HepG2 (cell line): ENCODE measurements around the gene CCM2. TPM values are rescaled to one million over a fixed set of nuclear protein-coding genes. Genes with fewer than 3 reads are reported as not detected.

ENCODE experiments used
- ATAC-seq: fragments of 200-7000 bp; cut with Tn5 transposase; 3 replicates; pipeline ENCODE4 v1.9.1; 2020; ENCODE audit warnings: mild to moderate bottlenecking, moderate library complexity
- BruUV-seq: library from RNA; stranded (reverse); fragments of 400-500 nt; replicated peaks from 2 replicates; lab custom pipeline; 2021; lab: Mats Ljungman, UMichigan
- CTCF ChIA-PET: fragments of 300-600 bp; formaldehyde crosslinking; extraction: SDS; loops from one replicate; lab custom pipeline; 2021; ENCODE audit warnings: low total read pairs, inconsistent platforms, low intra/inter-chr PET ratio; lab: Yijun Ruan, JAX
- POLR2A ChIA-PET: fragments of 350-600 bp; sonication (Branson Sonifier 250); formaldehyde crosslinking; loops from one replicate; lab custom pipeline; 2020; ENCODE audit warnings: antibody characterized with exemption, inconsistent platforms; lab: Yijun Ruan, JAX
- DNase-seq: peaks from one replicate; pipeline ENCODE4 v3.0.0-alpha.2; 2015; ENCODE audit warnings: low spot score
- FAIRE-seq: peaks from 3 replicates; lab custom pipeline; 2011; peaks lifted over from hg19 to GRCh38; lab: Jason Lieb, UNC
- H2AFZ ChIP-seq: one replicate; pipeline ENCODE4 v1.6.1; 2011; ENCODE audit warnings: low read length, inconsistent platforms
- H3K27ac ChIP-seq: fragments of 300-600 bp; 3 replicates; pipeline ENCODE4 v1.8.0; 2011; ENCODE audit warnings: mixed run types, mild to moderate bottlenecking, mixed read lengths, low read length, inconsistent platforms; ENCODE audit not compliant: insufficient read depth; ENCODE audit errors: extremely low read length
- H3K27me3 ChIP-seq, 2 experiments: fragments of 200-600 bp in 1 of 2; 2 replicates in 1 of 2; 3 replicates in 1 of 2; pipeline versions ENCODE4 v1.6.0 to v1.8.0; 2011; ENCODE audit warnings: low read length in 2 of 2, mild to moderate bottlenecking in 2 of 2, moderate library complexity in 2 of 2, inconsistent platforms in 1 of 2; ENCODE audit not compliant: insufficient read depth in 2 of 2, control insufficient read depth in 1 of 2
- H3K36me3 ChIP-seq, 2 experiments: fragments of 200-600 bp in 1 of 2; replicated peaks in 1 of 2; 2 replicates in 1 of 2; 3 replicates in 1 of 2; pipeline versions ENCODE4 v1.5.1 to v1.8.0; 2011; ENCODE audit warnings: low read length in 2 of 2, inconsistent platforms in 1 of 2; ENCODE audit not compliant: insufficient read depth in 2 of 2, control insufficient read depth in 1 of 2
- H3K4me1 ChIP-seq: 2 replicates; pipeline ENCODE4 v1.5.1; 2012; ENCODE audit warnings: low read length, inconsistent platforms; ENCODE audit not compliant: insufficient read depth
- H3K4me2 ChIP-seq: 2 replicates; pipeline ENCODE4 v1.6.0; 2011; ENCODE audit warnings: low read depth, low read length, inconsistent platforms
- H3K4me3 ChIP-seq, 3 experiments: fragments of 200-600 bp in 1 of 3; sonication (generic), shearing (Covaris generic) in 1 of 3; replicated peaks in 1 of 3; 2 replicates each; pipeline ENCODE4 v1.5.1; 2011 to 2016; ENCODE audit warnings: low read length in 3 of 3, inconsistent platforms in 2 of 3, low read depth in 2 of 3, mild to moderate bottlenecking in 2 of 3, control low read depth in 1 of 3, mixed read lengths in 1 of 3; ENCODE audit not compliant: insufficient read depth in 1 of 3
- H3K79me2 ChIP-seq: one replicate; pipeline ENCODE4 v1.6.1; 2011; ENCODE audit warnings: low read length, inconsistent platforms; ENCODE audit not compliant: insufficient read depth
- H3K9ac ChIP-seq: 2 replicates; pipeline ENCODE4 v1.6.0; 2011; ENCODE audit warnings: mild to moderate bottlenecking, low read depth, low read length, inconsistent platforms; ENCODE audit not compliant: insufficient read depth
- H3K9me3 ChIP-seq: 2 replicates; pipeline ENCODE4 v1.5.1; 2012; ENCODE audit warnings: mild to moderate bottlenecking, low read length
- H4K20me1 ChIP-seq: 2 replicates; pipeline ENCODE4 v1.6.0; 2011; ENCODE audit warnings: inconsistent platforms, mild to moderate bottlenecking, low read length, moderate library complexity; ENCODE audit not compliant: insufficient read depth
- MYC ChIP-seq: sonication (generic); formaldehyde crosslinking; IDR thresholded peaks from 2 replicates; pipeline ENCODE4 v1.9.0; 2021; ENCODE audit warnings: missing genetic modification reagents, borderline replicate concordance
- NFATC3 ChIP-seq: sonication (generic); formaldehyde crosslinking; IDR thresholded peaks from 2 replicates; pipeline ENCODE4 v1.5.1; 2020; ENCODE audit warnings: mild to moderate bottlenecking, missing genetic modification reagents
- PRMT3 ChIP-seq: sonication (generic); formaldehyde crosslinking; IDR thresholded peaks from 2 replicates; pipeline ENCODE4 v1.8.1; 2022; ENCODE audit warnings: low read depth, mild to moderate bottlenecking, moderate library complexity, missing genetic modification reagents, borderline replicate concordance
- RELA ChIP-seq: sonication (generic); formaldehyde crosslinking; IDR thresholded peaks from 2 replicates; pipeline ENCODE4 v1.4.0; 2020; ENCODE audit warnings: missing genetic modification reagents
- SOX5 ChIP-seq: IDR thresholded peaks from 2 replicates; pipeline ENCODE4 v1.6.1; 2016; ENCODE audit warnings: borderline replicate concordance
- ZMYM3 ChIP-seq: sonication (generic); formaldehyde crosslinking; IDR thresholded peaks from 2 replicates; pipeline ENCODE4 v1.5.1; 2020; ENCODE audit warnings: mild to moderate bottlenecking, missing genetic modification reagents
- WGBS: methylation state at CpG from one replicate; pipeline ENCODE4 v1.1.6; 2017; ENCODE audit warnings: low lambda C conversion rate; 5-methylcytosine and 5-hydroxymethylcytosine counted together
- in situ Hi-C: cut with HindIII; loops from 2 replicates; pipeline ENCODE4 v1.10.0; 2017; ENCODE audit warnings: low pct_unique_long_range_greater_than_20kb; ENCODE audit not compliant: extremely low pct_ligation_motif_present
- intact Hi-C: fragments of 100-400 bp; cut with micrococcal nuclease; formaldehyde crosslinking; loops from one replicate; pipeline ENCODE4 v1.10.0; 2022; ENCODE audit not compliant: unreplicated experiment
- polyA plus RNA-seq, 8 experiments: library from polyadenylated mRNA; depleted of rRNA in 3 of 8; stranded (reverse) in 7 of 8; unstranded in 1 of 8; fragments of >200 nt; fragmentation: Illumina TruSeq in 4 of 8; extraction: Trizol in 4 of 8; gene quantifications; 2 replicates each; pipeline versions ENCODE4 v1.2.1 to v1.2.3, GENCODE V29; 2011 to 2016; ENCODE audit warnings: low read depth in 4 of 8, missing spikeins in 1 of 8, mixed read lengths in 1 of 8; ENCODE audit not compliant: insufficient read depth in 1 of 8
- total RNA-seq, 5 experiments: library from RNA; depleted of rRNA; stranded (reverse); fragments of >200 nt; fragmentation: Illumina TruSeq; extraction: Trizol; gene quantifications; 2 replicates each; pipeline ENCODE4 v1.2.3, GENCODE V29; 2016; ENCODE audit warnings: low read depth in 1 of 5
- TF ChIP-seq, protein P1 (sequence below), 2 experiments: IDR thresholded peaks; 2 replicates each; pipeline ENCODE4 v1.6.1; 2011 to 2012; ENCODE audit warnings: low read length in 2 of 2, borderline replicate concordance in 1 of 2, low read depth in 1 of 2, mild to moderate bottlenecking in 1 of 2, moderate library complexity in 1 of 2
- TF ChIP-seq, protein P2 (sequence below), 2 experiments: sonication (generic) in 1 of 2; formaldehyde crosslinking in 1 of 2; IDR thresholded peaks; 2 replicates each; pipeline versions ENCODE4 v1.6.1 to v1.9.0; 2014 to 2022; ENCODE audit warnings: antibody characterized with exemption in 1 of 2, borderline replicate concordance in 1 of 2, inconsistent platforms in 1 of 2, low read depth in 1 of 2, missing genetic modification reagents in 1 of 2

The CCM2 gene
- total and polyA plus RNA-seq, 2 of the 13 experiments (the other 11 are each of a cell fraction or from before 2014, with no cell fraction given), result 13.7 to 15.8 TPM

DNA sequence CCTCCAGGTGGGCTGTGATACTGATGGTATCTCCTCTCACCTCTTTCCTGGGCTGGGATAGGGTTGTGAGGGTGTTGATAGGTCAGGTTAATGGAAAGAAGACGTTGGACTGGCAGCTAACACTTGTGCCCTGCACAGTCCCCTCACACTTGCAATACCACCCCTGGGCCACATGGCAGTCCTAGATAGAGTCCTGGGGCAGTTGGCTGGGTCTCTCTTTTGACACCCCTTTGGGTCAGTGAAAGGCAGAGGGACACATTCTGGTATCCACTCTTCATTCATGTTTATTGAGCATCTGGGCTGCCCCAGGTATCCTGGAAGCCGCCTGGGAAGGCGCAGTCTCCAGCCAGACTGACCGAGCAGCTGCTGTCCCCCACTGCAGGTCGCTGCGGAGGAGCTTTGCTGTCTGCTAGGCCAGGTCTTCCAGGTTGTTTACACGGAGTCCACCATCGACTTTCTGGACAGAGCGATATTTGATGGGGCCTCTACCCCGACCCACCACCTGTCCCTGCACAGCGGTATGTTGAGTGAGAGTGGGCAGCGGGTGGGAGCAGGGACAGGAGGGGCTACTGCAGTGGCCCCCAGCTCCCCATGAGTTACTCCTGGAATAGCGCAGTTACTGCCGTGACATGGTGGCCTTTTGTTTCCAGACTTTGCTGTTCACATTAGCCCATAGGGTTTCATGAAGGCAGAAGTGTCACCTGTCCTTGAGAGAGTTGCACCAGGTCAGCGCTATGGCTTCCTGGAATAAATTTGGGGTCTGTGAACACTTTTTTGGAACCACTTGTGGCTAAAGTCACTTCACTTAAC, 69.6 kb downstream of the CCM2 start:
- DNase-seq (no peak), FAIRE-seq (no peak), ATAC-seq (peak; percentile 68)
- Histone ChIP-seq H3K4me1 (no peaks in the 10 kb centered on the region), H3K4me2 (no peak overlapping the region), H2AFZ (no peak overlapping the region), H4K20me1 (no peaks in the 10 kb centered on the region), H3K36me3 (peaks cover 6 to 26% of the 10 kb centered on the region in 2 experiments; a peak in 4 of 5 replicates), H3K4me3 (no peak overlapping the region), H3K9me3 (no peaks in the 10 kb centered on the region), H3K9ac (no peak overlapping the region), H3K27me3 (no peaks in the 10 kb centered on the region), H3K79me2 (no peaks in the 10 kb centered on the region), H3K27ac (no peak overlapping the region)
- no TSS peak for BruUV-seq
- POLR2A ChIA-PET, result no interaction called here
- TF ChIP-seq RELA (CRISPR knock-in tag) (no peak), MYC (CRISPR knock-in tag) (no peak), ZMYM3 (CRISPR knock-in tag) (no peak), PRMT3 (CRISPR knock-in tag) (no peak), NFATC3 (CRISPR knock-in tag) (no peak), SOX5 (CRISPR knock-in tag) (no peak)
- TF ChIP-seq, protein P1, sequence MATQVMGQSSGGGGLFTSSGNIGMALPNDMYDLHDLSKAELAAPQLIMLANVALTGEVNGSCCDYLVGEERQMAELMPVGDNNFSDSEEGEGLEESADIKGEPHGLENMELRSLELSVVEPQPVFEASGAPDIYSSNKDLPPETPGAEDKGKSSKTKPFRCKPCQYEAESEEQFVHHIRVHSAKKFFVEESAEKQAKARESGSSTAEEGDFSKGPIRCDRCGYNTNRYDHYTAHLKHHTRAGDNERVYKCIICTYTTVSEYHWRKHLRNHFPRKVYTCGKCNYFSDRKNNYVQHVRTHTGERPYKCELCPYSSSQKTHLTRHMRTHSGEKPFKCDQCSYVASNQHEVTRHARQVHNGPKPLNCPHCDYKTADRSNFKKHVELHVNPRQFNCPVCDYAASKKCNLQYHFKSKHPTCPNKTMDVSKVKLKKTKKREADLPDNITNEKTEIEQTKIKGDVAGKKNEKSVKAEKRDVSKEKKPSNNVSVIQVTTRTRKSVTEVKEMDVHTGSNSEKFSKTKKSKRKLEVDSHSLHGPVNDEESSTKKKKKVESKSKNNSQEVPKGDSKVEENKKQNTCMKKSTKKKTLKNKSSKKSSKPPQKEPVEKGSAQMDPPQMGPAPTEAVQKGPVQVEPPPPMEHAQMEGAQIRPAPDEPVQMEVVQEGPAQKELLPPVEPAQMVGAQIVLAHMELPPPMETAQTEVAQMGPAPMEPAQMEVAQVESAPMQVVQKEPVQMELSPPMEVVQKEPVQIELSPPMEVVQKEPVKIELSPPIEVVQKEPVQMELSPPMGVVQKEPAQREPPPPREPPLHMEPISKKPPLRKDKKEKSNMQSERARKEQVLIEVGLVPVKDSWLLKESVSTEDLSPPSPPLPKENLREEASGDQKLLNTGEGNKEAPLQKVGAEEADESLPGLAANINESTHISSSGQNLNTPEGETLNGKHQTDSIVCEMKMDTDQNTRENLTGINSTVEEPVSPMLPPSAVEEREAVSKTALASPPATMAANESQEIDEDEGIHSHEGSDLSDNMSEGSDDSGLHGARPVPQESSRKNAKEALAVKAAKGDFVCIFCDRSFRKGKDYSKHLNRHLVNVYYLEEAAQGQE (IDR thresholded peaks at IDR 0.05; ENCODE audit: borderline replicate concordance in 1 of 2, low read depth in 1 of 2, low read length in 2 of 2), result no peak
- TF ChIP-seq, protein P2, sequence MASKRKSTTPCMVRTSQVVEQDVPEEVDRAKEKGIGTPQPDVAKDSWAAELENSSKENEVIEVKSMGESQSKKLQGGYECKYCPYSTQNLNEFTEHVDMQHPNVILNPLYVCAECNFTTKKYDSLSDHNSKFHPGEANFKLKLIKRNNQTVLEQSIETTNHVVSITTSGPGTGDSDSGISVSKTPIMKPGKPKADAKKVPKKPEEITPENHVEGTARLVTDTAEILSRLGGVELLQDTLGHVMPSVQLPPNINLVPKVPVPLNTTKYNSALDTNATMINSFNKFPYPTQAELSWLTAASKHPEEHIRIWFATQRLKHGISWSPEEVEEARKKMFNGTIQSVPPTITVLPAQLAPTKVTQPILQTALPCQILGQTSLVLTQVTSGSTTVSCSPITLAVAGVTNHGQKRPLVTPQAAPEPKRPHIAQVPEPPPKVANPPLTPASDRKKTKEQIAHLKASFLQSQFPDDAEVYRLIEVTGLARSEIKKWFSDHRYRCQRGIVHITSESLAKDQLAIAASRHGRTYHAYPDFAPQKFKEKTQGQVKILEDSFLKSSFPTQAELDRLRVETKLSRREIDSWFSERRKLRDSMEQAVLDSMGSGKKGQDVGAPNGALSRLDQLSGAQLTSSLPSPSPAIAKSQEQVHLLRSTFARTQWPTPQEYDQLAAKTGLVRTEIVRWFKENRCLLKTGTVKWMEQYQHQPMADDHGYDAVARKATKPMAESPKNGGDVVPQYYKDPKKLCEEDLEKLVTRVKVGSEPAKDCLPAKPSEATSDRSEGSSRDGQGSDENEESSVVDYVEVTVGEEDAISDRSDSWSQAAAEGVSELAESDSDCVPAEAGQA (IDR thresholded peaks at IDR 0.05; ENCODE audit: low read depth), result no peak
- TF ChIP-seq, protein P2 (CRISPR knock-in tag; IDR thresholded peaks at IDR 0.05; ENCODE audit: borderline replicate concordance), result no peak
- in situ Hi-C loops, result no loop called here
- CTCF ChIA-PET, result no interaction called here
- intact Hi-C loops, result no loop called here
- over 99% methylated on average over 10 of the region's 15 CpGs for WGBS
